Right atrium auricular region (tissue), 2 donors: ENCODE measurements around the gene PTTG2. TPM values are rescaled to one million over a fixed set of nuclear protein-coding genes. Genes with fewer than 3 reads are reported as not detected.

Experiments
- DNase-seq: peaks from one replicate; pipeline ENCODE4 v3.0.0-alpha.2; 2019; ENCODE audit warnings: low spot score
- H3K27ac ChIP-seq, 2 donors: fragments of 200-600 bp; sonication (generic); 1 replicate in 1 of 2; 2 replicates in 1 of 2; pipeline ENCODE4 v1.5.1; 2016 to 2019
- H3K27me3 ChIP-seq, 2 donors: fragments of 200-600 bp; sonication (generic); one replicate each; pipeline versions ENCODE4 v1.5.1 to v1.6.0; 2017 to 2019
- H3K36me3 ChIP-seq: fragments of 200-600 bp; sonication (generic); one replicate; pipeline ENCODE4 v1.5.1; 2016
- H3K4me1 ChIP-seq, 2 donors: fragments of 200-600 bp; sonication (generic); one replicate each; pipeline versions ENCODE4 v1.5.1 to v1.6.0; 2017 to 2019
- H3K4me3 ChIP-seq, 2 donors: fragments of 200-600 bp; sonication (generic); 1 replicate in 1 of 2; 2 replicates in 1 of 2; pipeline ENCODE4 v1.5.1; 2017 to 2019; ENCODE audit warnings: mild to moderate bottlenecking in 1 of 2, moderate library complexity in 1 of 2
- H3K9me3 ChIP-seq, 2 donors: fragments of 200-600 bp; sonication (generic); one replicate each; pipeline ENCODE4 v1.5.1; 2019
- total RNA-seq, 2 donors: library from RNA; depleted of rRNA; stranded (reverse); fragments of >200 nt; gene quantifications; one replicate each; pipeline ENCODE4 v1.1.0, GENCODE V29; 2016
- TF ChIP-seq, protein P1 (sequence below), 2 donors: fragments of 200-600 bp; sonication (generic); IDR thresholded peaks; one replicate each; pipeline ENCODE4 v1.5.1; 2019; ENCODE audit warnings: antibody characterized with exemption in 2 of 2

Gene PTTG2
- total RNA-seq, 2 donors from 2014 or later = 3.6 TPM; not detected in 1

DNA sequence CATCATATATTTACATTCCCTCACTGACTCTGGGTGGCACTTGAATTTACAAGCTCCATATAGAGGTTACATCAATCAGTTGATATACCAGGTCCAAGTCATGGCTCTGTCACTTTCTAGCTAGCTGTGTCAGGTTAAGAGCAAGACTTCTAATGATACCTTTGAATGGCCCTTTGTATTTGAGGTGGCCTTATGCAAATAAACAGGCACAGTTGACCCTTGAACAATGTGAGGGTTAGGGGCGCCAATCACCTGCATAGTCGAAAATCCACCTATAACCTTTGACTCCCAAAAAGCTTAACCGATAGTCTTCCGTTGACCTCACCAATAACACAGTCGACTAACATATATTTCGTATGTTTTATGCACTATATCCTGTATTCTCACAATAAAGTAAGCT, 1.3 kb upstream of the PTTG2 start:
- H3K27me3 ChIP-seq = no peaks in the 10 kb centered on the region
- TF ChIP-seq, protein P1, sequence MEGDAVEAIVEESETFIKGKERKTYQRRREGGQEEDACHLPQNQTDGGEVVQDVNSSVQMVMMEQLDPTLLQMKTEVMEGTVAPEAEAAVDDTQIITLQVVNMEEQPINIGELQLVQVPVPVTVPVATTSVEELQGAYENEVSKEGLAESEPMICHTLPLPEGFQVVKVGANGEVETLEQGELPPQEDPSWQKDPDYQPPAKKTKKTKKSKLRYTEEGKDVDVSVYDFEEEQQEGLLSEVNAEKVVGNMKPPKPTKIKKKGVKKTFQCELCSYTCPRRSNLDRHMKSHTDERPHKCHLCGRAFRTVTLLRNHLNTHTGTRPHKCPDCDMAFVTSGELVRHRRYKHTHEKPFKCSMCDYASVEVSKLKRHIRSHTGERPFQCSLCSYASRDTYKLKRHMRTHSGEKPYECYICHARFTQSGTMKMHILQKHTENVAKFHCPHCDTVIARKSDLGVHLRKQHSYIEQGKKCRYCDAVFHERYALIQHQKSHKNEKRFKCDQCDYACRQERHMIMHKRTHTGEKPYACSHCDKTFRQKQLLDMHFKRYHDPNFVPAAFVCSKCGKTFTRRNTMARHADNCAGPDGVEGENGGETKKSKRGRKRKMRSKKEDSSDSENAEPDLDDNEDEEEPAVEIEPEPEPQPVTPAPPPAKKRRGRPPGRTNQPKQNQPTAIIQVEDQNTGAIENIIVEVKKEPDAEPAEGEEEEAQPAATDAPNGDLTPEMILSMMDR (IDR thresholded peaks at IDR 0.05) = no peak
- no peaks in the 10 kb centered on the region for H3K4me1 ChIP-seq
- no peaks in the 10 kb centered on the region for H3K36me3 ChIP-seq
- no peak for DNase-seq
- H3K9me3 ChIP-seq = no peaks in the 10 kb centered on the region
- no peak overlapping the region for H3K27ac ChIP-seq
- H3K4me3 ChIP-seq = no peak overlapping the region

DNA sequence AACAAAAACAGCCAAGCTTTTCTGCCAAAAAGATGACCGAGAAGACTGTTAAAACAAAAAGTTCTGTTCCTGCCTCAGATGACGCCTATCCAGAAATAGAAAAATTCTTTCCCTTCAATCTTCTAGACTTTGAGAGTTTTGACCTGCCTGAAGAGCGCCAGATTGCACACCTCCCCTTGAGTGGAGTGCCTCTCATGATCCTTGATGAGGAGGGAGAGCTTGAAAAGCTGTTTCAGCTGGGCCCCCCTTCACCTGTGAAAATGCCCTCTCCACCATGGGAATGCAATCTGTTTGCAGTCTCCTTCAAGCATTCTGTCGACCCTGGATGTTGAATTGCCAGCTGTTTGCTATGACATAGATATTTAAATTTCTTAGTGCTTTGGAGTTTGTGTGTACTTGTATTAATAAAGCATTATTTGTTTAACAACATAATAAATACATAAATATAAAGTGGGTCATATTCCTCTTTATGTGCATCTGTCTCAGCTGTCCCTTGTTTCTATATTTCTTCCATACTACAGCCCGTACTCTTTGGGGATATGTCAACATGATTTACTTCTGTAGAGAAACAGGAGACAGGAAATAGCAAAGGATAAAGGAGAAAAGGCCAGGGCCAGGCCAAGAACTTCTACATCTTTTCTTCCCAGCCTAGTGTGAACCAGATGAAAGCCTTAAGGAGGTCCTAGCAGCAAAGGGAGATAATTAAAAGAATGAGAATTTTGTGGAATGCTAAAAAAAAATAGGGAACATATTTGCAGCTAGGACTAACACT, 667 bp downstream of the PTTG2 start:
- H3K4me3 ChIP-seq = no peak overlapping the region
- H3K27me3 ChIP-seq = no peaks in the 10 kb centered on the region
- H3K4me1 ChIP-seq = peaks cover 0 to 11% of the 10 kb centered on the region in 2 donors
- no peaks in the 10 kb centered on the region for H3K36me3 ChIP-seq
- TF ChIP-seq, protein P1 (IDR thresholded peaks at IDR 0.05) = no peak
- DNase-seq = no peak
- no peaks in the 10 kb centered on the region for H3K9me3 ChIP-seq
- H3K27ac ChIP-seq = no peak overlapping the region

DNA sequence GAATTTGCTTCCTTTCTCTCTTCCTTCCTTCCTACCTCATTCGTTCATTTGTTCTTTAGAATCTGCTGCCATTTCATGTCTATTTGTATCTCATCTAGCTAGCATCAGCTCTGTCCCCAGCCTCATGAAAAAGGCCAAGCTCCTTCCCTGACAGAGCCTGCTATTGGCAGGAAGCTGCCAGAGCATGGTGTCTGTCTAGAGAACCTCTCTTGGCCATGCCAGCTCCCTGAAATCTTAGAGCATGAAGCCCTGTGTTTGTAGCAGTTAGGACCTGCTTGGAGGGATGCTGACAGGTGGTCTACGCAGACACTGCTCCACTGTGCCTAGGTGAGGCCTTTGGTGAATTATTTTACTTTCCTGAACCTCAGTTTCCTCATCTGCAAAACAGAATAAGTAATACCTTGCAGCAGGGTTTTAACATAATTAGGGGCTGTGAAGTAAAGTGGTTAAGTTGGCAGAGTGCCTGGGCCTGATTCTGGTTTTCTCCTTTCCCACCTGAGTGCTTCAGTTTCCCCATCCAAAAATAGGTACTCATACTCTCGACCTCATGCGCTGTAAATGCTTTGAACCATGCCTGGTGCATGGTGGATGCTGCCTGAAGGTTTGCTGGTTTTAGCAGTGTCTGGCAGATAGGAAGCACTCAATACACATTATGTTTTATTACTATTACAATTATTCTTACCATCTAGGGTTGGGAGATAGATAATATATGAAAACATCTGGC, 4.7 kb downstream of the PTTG2 start:
- H3K27ac ChIP-seq = no peak overlapping the region
- no peak for DNase-seq
- no peak overlapping the region for H3K4me3 ChIP-seq
- H3K9me3 ChIP-seq = no peaks in the 10 kb centered on the region
- peaks cover 0 to 25% of the 10 kb centered on the region in 2 donors for H3K4me1 ChIP-seq
- TF ChIP-seq, protein P1 (IDR thresholded peaks at IDR 0.05) = no peak
- H3K36me3 ChIP-seq = no peaks in the 10 kb centered on the region
- no peaks in the 10 kb centered on the region for H3K27me3 ChIP-seq

- TF ChIP-seq, protein P1 (IDR thresholded peaks at IDR 0.05) = no peak
- no peaks in the 10 kb centered on the region for H3K27me3 ChIP-seq
- H3K9me3 ChIP-seq = no peaks in the 10 kb centered on the region
- no peak for DNase-seq
- H3K27ac ChIP-seq = no peak overlapping the region
- H3K4me1 ChIP-seq = peaks cover 0 to 36% of the 10 kb centered on the region in 2 donors
- no peak overlapping the region for H3K4me3 ChIP-seq
- no peaks in the 10 kb centered on the region for H3K36me3 ChIP-seq
These were observed 5.8 kb downstream of the PTTG2 start for GRCh38 chr4:37966044-37966443.

- H3K36me3 ChIP-seq = no peaks in the 10 kb centered on the region
- DNase-seq = no peak
- H3K9me3 ChIP-seq = no peaks in the 10 kb centered on the region
- H3K4me3 ChIP-seq = no peak overlapping the region
- no peaks in the 10 kb centered on the region for H3K27me3 ChIP-seq
- TF ChIP-seq, protein P1 (IDR thresholded peaks at IDR 0.05) = no peak
- H3K4me1 ChIP-seq = peaks cover 0 to 36% of the 10 kb centered on the region in 2 donors
- peak overlapping the region; percentile 28 to 51 for H3K27ac ChIP-seq
These were observed 7.5 kb downstream of the PTTG2 start for GRCh38 chr4:37967736-37968135.
